ENCODE data around the gene EQTN.

- TF ChIP-seq FOSL2 (IDR thresholded peaks at IDR 0.05) (no peak), FOSL2 (CRISPR knock-in tag; IDR thresholded peaks at IDR 0.05) (no peak), REST (IDR thresholded peaks at IDR 0.05) (no peak), RFX5 (IDR thresholded peaks at IDR 0.05) (no peak), MAX (IDR thresholded peaks at IDR 0.05) (no peak), NFE2L2 (conservative IDR thresholded peaks at IDR 0.05; ENCODE audit: low read length) (no peak), CTCF (IDR thresholded peaks at IDR 0.05) (no peak), CBX2 (IDR thresholded peaks at IDR 0.05; ENCODE audit: borderline replicate concordance, low read depth) (no peak), POLR2A (IDR thresholded peaks at IDR 0.05; ENCODE audit: low read length) (no peak), CEBPB (IDR thresholded peaks at IDR 0.05) (no peak), EHMT2 (IDR thresholded peaks at IDR 0.05; ENCODE audit: low read depth) (no peak)
Observed at GRCh38 chr9:27336829-27337228, 39.9 kb upstream of the EQTN start.

All from A549 (cell line).